Kidney (tissue), 14 donors: Measurements from ENCODE around the gene CHD1. TPM values are rescaled to one million over a fixed set of nuclear protein-coding genes. Genes with fewer than 3 reads are reported as not detected.

Experiments
- DNase-seq, 5 donors: peaks; one replicate each; pipeline ENCODE4 v3.0.0-alpha.2; 2013 to 2020
- FAIRE-seq: peaks from 2 replicates; lab custom pipeline; 2012; peaks lifted over from hg19 to GRCh38; lab: Jason Lieb, UNC
- H3K27ac ChIP-seq, 2 donors: one replicate each; pipeline ENCODE4 v1.7.0; 2013; ENCODE audit warnings: low read depth in 2 of 2, low read length in 2 of 2, inconsistent platforms in 1 of 2
- H3K27me3 ChIP-seq: one replicate; pipeline ENCODE4 v1.7.1; 2013; ENCODE audit warnings: low read length, inconsistent platforms; ENCODE audit not compliant: control insufficient read depth, insufficient read depth
- H3K36me3 ChIP-seq, 3 donors: one replicate each; pipeline versions ENCODE4 v1.7.0 to v1.7.1; 2013; ENCODE audit warnings: low read length in 3 of 3, control low read depth in 1 of 3, inconsistent platforms in 1 of 3; ENCODE audit not compliant: insufficient read depth in 3 of 3, control insufficient read depth in 2 of 3
- H3K4me1 ChIP-seq, 3 donors: one replicate each; pipeline versions ENCODE4 v1.7.0 to v1.7.1; 2013; ENCODE audit warnings: low read length in 3 of 3, inconsistent platforms in 1 of 3, low read depth in 1 of 3; ENCODE audit not compliant: control insufficient read depth in 2 of 3, insufficient read depth in 2 of 3
- H3K4me3 ChIP-seq, 3 donors: one replicate each; pipeline versions ENCODE4 v1.7.0 to v1.8.1; 2013; ENCODE audit warnings: low read length in 3 of 3, control low read depth in 1 of 3, inconsistent platforms in 1 of 3
- H3K9ac ChIP-seq, 3 donors: one replicate each; pipeline versions ENCODE4 v1.7.0 to v1.7.1; 2013; ENCODE audit warnings: low read length in 3 of 3, control low read depth in 1 of 3, inconsistent platforms in 1 of 3
- H3K9me3 ChIP-seq, 3 donors: one replicate each; pipeline versions ENCODE4 v1.7.0 to v1.7.1; 2013; ENCODE audit warnings: low read length in 3 of 3, control low read depth in 1 of 3, inconsistent platforms in 1 of 3; ENCODE audit not compliant: control insufficient read depth in 2 of 3, insufficient read depth in 1 of 3
- CTCF ChIP-seq: IDR thresholded peaks from 3 replicates; pipeline ENCODE4 v1.5.1; 2012; ENCODE audit warnings: mild to moderate bottlenecking, moderate library complexity, borderline replicate concordance; ENCODE audit not compliant: insufficient read depth; ENCODE audit errors: extremely low read depth
- intact Hi-C: fragments of 100-400 bp; cut with DNase I; formaldehyde crosslinking; loops from one replicate; pipeline ENCODE4 v1.11.1; 2022
- polyA plus RNA-seq: library from polyadenylated mRNA; stranded (reverse); fragments of 350-450 nt; fragmentation: Illumina TruSeq; extraction: RNeasy Lipid Tissue Mini Kit (QIAGEN cat#74804); gene quantifications from one replicate; pipeline ENCODE4 v1.2.3, GENCODE V29; 2014; ENCODE audit warnings: low read depth, low replicate concordance; ENCODE audit not compliant: insufficient read depth
- total RNA-seq: library from RNA; stranded (reverse); fragmentation: NEBNext Ultra II Directional; extraction: Animal tissue kit (Norgen Biotek cat#: 25700); gene quantifications from one replicate; pipeline ENCODE4 v1.2.1, GENCODE V29; 2021
- donor health status: control.
- donor health status: control.
- donor health status: control.
- donor health status: control.
- donor health status: control.
- donor health status: DM: yes; HTN: yes; CAD: no.
- donor health status: Normal renal cell carcinoma (clear cell type).

The CHD1 gene
- total and polyA plus RNA-seq, 2 donors from 2014 or later = 7.1 to 40.4 TPM

- H3K27me3 ChIP-seq = no peaks in the 10 kb centered on the region
- no peak for TF ChIP-seq CTCF
- no peak overlapping the region for H3K9ac ChIP-seq
- no peak overlapping the region for H3K4me3 ChIP-seq
- peak in 2 of 5 donors; percentile 70 to 71 for DNase-seq
- no peak for FAIRE-seq
- H3K27ac ChIP-seq = no peak overlapping the region
- no peaks in the 10 kb centered on the region for H3K4me1 ChIP-seq
- no peaks in the 10 kb centered on the region for H3K9me3 ChIP-seq
- intact Hi-C loops = no loop called here
- peaks cover 5 to 27% (median 6%) of the 10 kb centered on the region in 3 donors for H3K36me3 ChIP-seq
Measured at GRCh38 chr5:98865690-98866089, 63.1 kb downstream of the CHD1 start.

DNA sequence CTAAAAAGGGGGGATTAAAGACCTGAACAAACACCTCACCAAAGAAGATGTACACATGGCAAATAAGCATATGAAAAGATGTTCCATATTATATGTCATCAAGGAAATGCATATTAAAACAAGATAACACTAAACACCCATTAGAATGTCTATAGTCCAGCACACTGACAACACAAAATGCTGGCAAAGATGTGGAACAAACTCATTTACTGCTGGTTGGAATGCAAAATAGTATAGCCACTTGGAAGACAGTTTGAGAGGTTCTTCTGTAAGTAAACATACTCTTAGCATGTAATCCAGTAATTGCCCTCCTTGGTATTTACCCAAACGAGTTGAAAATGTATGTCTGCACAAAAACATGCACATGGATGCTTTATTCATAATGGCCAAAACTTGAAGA lies 81.8 kb downstream of the CHD1 start:
- Histone ChIP-seq H3K4me3 (no peak overlapping the region), H3K9ac (no peak overlapping the region), H3K36me3 (no peaks in the 10 kb centered on the region), H3K9me3 (peaks cover 0 to 2% (median 0%) of the 10 kb centered on the region in 3 donors), H3K27ac (no peak overlapping the region), H3K27me3 (no peaks in the 10 kb centered on the region), H3K4me1 (no peaks in the 10 kb centered on the region)
- DNase-seq = no peak
- no peak for TF ChIP-seq CTCF
- no peak for FAIRE-seq
- intact Hi-C loops = no loop called here

GRCh38 chr5:98846520-98846919 lies 82.3 kb downstream of the CHD1 start:
- H3K27me3 ChIP-seq = no peaks in the 10 kb centered on the region
- H3K4me3 ChIP-seq = no peak overlapping the region
- no peak for TF ChIP-seq CTCF
- no peak overlapping the region for H3K9ac ChIP-seq
- H3K9me3 ChIP-seq = peaks cover 0 to 2% (median 0%) of the 10 kb centered on the region in 3 donors
- H3K27ac ChIP-seq = no peak overlapping the region
- no peaks in the 10 kb centered on the region for H3K4me1 ChIP-seq
- H3K36me3 ChIP-seq = no peaks in the 10 kb centered on the region
- FAIRE-seq (no peak), DNase-seq (no peak)
- intact Hi-C loops = no loop called here

- no peak overlapping the region for H3K4me3 ChIP-seq
- FAIRE-seq (no peak), DNase-seq (peak in 1 of 5 donors; percentile 72)
- TF ChIP-seq CTCF = no peak
- intact Hi-C loops = no loop called here
- H3K27me3 ChIP-seq = no peaks in the 10 kb centered on the region
- H3K9ac ChIP-seq = no peak overlapping the region
- no peaks in the 10 kb centered on the region for H3K4me1 ChIP-seq
- H3K27ac ChIP-seq = no peak overlapping the region
- H3K36me3 ChIP-seq = no peaks in the 10 kb centered on the region
- H3K9me3 ChIP-seq = peaks cover 0 to 2% (median 0%) of the 10 kb centered on the region in 3 donors
Measured at GRCh38 chr5:98845878-98846277, 82.9 kb downstream of the CHD1 start.
